H1 (cell line): ENCODE results near the gene POLE4. TPM values are rescaled to one million over a fixed set of nuclear protein-coding genes. Genes with fewer than 3 reads are reported as not detected.

Experiments
- ATF2 ChIP-seq: IDR thresholded peaks from 2 replicates; pipeline ENCODE4 v1.6.1; 2012; ENCODE audit warnings: low read length, inconsistent platforms
- CEBPB ChIP-seq: IDR thresholded peaks from 2 replicates; pipeline ENCODE4 v1.6.1; 2012; ENCODE audit warnings: low read depth, low read length
- CHD1 ChIP-seq: IDR thresholded peaks from 2 replicates; pipeline ENCODE4 v1.6.1; 2012; ENCODE audit warnings: low read depth, low read length, improper control_type of control experiment
- KDM1A ChIP-seq: fragments of 200-600, 300-600 bp; sonication (generic); IDR thresholded peaks from 2 replicates; pipeline ENCODE4 v1.7.1; 2016; ENCODE audit warnings: mild to moderate bottlenecking, low read length, borderline replicate concordance
- POLR2AphosphoS5 ChIP-seq: IDR thresholded peaks from 2 replicates; pipeline ENCODE4 v1.6.1; 2011; ENCODE audit warnings: low read depth, low read length
- polyA plus RNA-seq, 7 experiments: library from polyadenylated mRNA; depleted of rRNA in 3 of 7; stranded (reverse) in 5 of 7; unstranded in 2 of 7; fragments of >200 nt in 5 of 7; fragments of 200-250 nt in 2 of 7; gene quantifications; 1 replicate in 5 of 7; 2 replicates in 1 of 7; 4 replicates in 1 of 7; pipeline versions ENCODE4 v1.2.1 to v1.2.3, GENCODE V29; 2011 to 2013; ENCODE audit warnings: missing spikeins in 2 of 7, mixed read lengths in 2 of 7
- total RNA-seq: library from RNA; stranded (reverse); fragmentation: NEBNext Ultra II Directional; extraction: Animal tissue kit (Norgen Biotek cat#: 25700); gene quantifications from 2 replicates; pipeline ENCODE4 v1.2.1, GENCODE V29; 2021

POLE4 gene
- total and polyA plus RNA-seq, 2 of the 8 experiments (the other 6 are each of a cell fraction or from before 2014, with no cell fraction given) = 16.7 to 44.7 TPM

GRCh38 chr2:74941284-74941683 lies 17.2 kb upstream of the POLE4 start (continued):
- TF ChIP-seq ATF2 (no peak), CHD1 (no peak), CEBPB (no peak), KDM1A (no peak), POLR2AphosphoS5 (no peak)
